K562 (cell line): ENCODE results near the gene MORC1. TPM values are rescaled to one million over a fixed set of nuclear protein-coding genes. Genes with fewer than 3 reads are reported as not detected.

Experiments used
- ATAC-seq: fragments of 200-7000 bp; cut with Tn5 transposase; 3 replicates; pipeline ENCODE4 v1.9.1; 2020; ENCODE audit warnings: moderate library complexity
- BruUV-seq: library from RNA; stranded (reverse); fragments of 400-500 nt; replicated peaks from 2 replicates; lab custom pipeline; 2021; lab: Mats Ljungman, UMichigan
- CTCF ChIA-PET: fragments of 300-600 bp; formaldehyde crosslinking; extraction: SDS; loops from one replicate; lab custom pipeline; 2021; ENCODE audit warnings: low intra/inter-chr PET ratio; lab: Yijun Ruan, JAX
- POLR2A ChIA-PET: fragments of 300-600, 350-650 bp; sonication (Branson Sonifier 250); formaldehyde crosslinking; extraction: SDS; loops from one replicate; lab custom pipeline; 2021; ENCODE audit warnings: antibody characterized with exemption, inconsistent platforms; lab: Yijun Ruan, JAX
- DNase-seq, 4 experiments: peaks; one replicate each; pipeline versions ENCODE4 v3.0.0 to v3.0.0-alpha.2; 2011 to 2018; ENCODE audit warnings: low spot score in 3 of 4, mixed read lengths in 3 of 4; ENCODE audit errors: extremely low read depth in 1 of 4
- FAIRE-seq: peaks from 2 replicates; lab custom pipeline; 2011; peaks lifted over from hg19 to GRCh38; lab: Jason Lieb, UNC
- H2AFZ ChIP-seq: 2 replicates; pipeline ENCODE4 v1.6.0; 2011; ENCODE audit warnings: low read depth, low read length, control low read depth, inconsistent platforms
- H3K27ac ChIP-seq: fragments of 200-600 bp; 3 replicates; pipeline ENCODE4 v1.8.0; 2011; ENCODE audit warnings: low read depth, mild to moderate bottlenecking, control low read depth, inconsistent platforms, low read length, moderate library complexity, mixed read lengths; ENCODE audit errors: extremely low read depth
- H3K27me3 ChIP-seq, 2 experiments: fragments of 300-600 bp in 1 of 2; 2 replicates in 1 of 2; 3 replicates in 1 of 2; pipeline versions ENCODE4 v1.6.0 to v1.8.0; 2011; ENCODE audit warnings: inconsistent platforms in 2 of 2, low read length in 2 of 2, mild to moderate bottlenecking in 1 of 2, mixed read lengths in 1 of 2, moderate library complexity in 1 of 2; ENCODE audit not compliant: control insufficient read depth in 2 of 2, insufficient read depth in 2 of 2
- H3K36me3 ChIP-seq: fragments of 300-600 bp; 3 replicates; pipeline ENCODE4 v1.8.0; 2011; ENCODE audit warnings: mild to moderate bottlenecking, low read length, inconsistent platforms; ENCODE audit not compliant: control insufficient read depth, insufficient read depth
- H3K4me1 ChIP-seq, 2 experiments: fragments of 200-600 bp in 1 of 2; replicated peaks in 1 of 2; 2 replicates in 1 of 2; 3 replicates in 1 of 2; pipeline versions ENCODE4 v1.5.1 to v1.8.0; 2011; ENCODE audit warnings: inconsistent platforms in 2 of 2, low read length in 2 of 2, mild to moderate bottlenecking in 1 of 2, mixed read lengths in 1 of 2, moderate library complexity in 1 of 2; ENCODE audit not compliant: control insufficient read depth in 2 of 2, insufficient read depth in 2 of 2
- H3K4me2 ChIP-seq: 2 replicates; pipeline ENCODE4 v1.6.1; 2011; ENCODE audit warnings: low read length, control low read depth, inconsistent platforms, mixed read lengths; ENCODE audit not compliant: insufficient read depth
- H3K4me3 ChIP-seq: fragments of 200-600 bp; sonication (generic), shearing (Covaris generic); 2 replicates; pipeline ENCODE4 v1.5.1; 2016; ENCODE audit warnings: control low read depth, inconsistent platforms
- H3K79me2 ChIP-seq: fragments of 200-600 bp; 3 replicates; pipeline ENCODE4 v1.8.0; 2011; ENCODE audit warnings: low read length, inconsistent platforms; ENCODE audit not compliant: control insufficient read depth, insufficient read depth
- H3K9ac ChIP-seq, 2 experiments: 2 replicates each; pipeline versions ENCODE4 v1.6.0 to v1.6.1; 2011; ENCODE audit warnings: low read depth in 2 of 2, low read length in 2 of 2, control low read depth in 1 of 2, inconsistent platforms in 1 of 2, mild to moderate bottlenecking in 1 of 2, mixed read lengths in 1 of 2; ENCODE audit not compliant: insufficient read depth in 1 of 2
- H3K9me1 ChIP-seq: one replicate; pipeline ENCODE4 v1.6.0; 2011; ENCODE audit warnings: inconsistent platforms, mild to moderate bottlenecking, low read length, moderate library complexity; ENCODE audit not compliant: control insufficient read depth, insufficient read depth
- H3K9me3 ChIP-seq: replicated peaks from 2 replicates; pipeline ENCODE4 v1.5.1; 2011; ENCODE audit warnings: low read depth, low read length, inconsistent platforms; ENCODE audit not compliant: control insufficient read depth, insufficient read depth
- H4K20me1 ChIP-seq: replicated peaks from 2 replicates; pipeline ENCODE4 v1.6.1; 2011; ENCODE audit warnings: low read length, inconsistent platforms, mixed read lengths; ENCODE audit not compliant: control insufficient read depth, insufficient read depth
- CXXC5 ChIP-seq: fragments of 250-450 bp; sonication (Bioruptor Pico); IDR thresholded peaks from 2 replicates; pipeline ENCODE4 v1.8.0; 2022; ENCODE audit warnings: inconsistent platforms, mild to moderate bottlenecking, moderate library complexity
- KHSRP ChIP-seq: fragments of 450-650 bp; IDR thresholded peaks from 2 replicates; pipeline ENCODE4 v1.6.1; 2017
- TGIF2 ChIP-seq: sonication (generic); formaldehyde crosslinking; IDR thresholded peaks from 2 replicates; pipeline ENCODE4 v1.8.1; 2022; ENCODE audit warnings: mild to moderate bottlenecking, missing genetic modification reagents, moderate library complexity
- WGBS: fragments of 100-300 bp; shearing (Covaris generic); methylation state at CpG from one replicate; pipeline ENCODE4 v1.1.6; 2016; ENCODE audit warnings: low coverage, mixed read lengths; ENCODE audit not compliant: insufficient coverage; ENCODE audit errors: missing lambda C conversion rate; 5-methylcytosine and 5-hydroxymethylcytosine counted together
- in situ Hi-C: fragments of 300-500 bp; cut with MboI; formaldehyde crosslinking; loops from 4 replicates; pipeline ENCODE4 v1.15.0; 2018; ENCODE audit warnings: inconsistent platforms, mixed read lengths
- intact Hi-C: fragments of 100-400 bp; cut with micrococcal nuclease; formaldehyde crosslinking; loops from 2 replicates; pipeline ENCODE4 v1.14.2; 2022
- polyA plus RNA-seq, 8 experiments: library from polyadenylated mRNA; depleted of rRNA in 4 of 8; stranded (reverse) in 5 of 8; unstranded in 3 of 8; fragments of >200 nt; fragmentation: Nextera tagmentation in 2 of 8; fragmentation: Illumina TruSeq in 1 of 8; extraction: Ambion mirVana in 2 of 8; extraction: Trizol in 1 of 8; gene quantifications; 2 replicates each; pipeline versions ENCODE4 v1.2.1 to v1.2.3, GENCODE V29; 2011 to 2014; ENCODE audit warnings: inconsistent platforms in 1 of 8, missing spikeins in 1 of 8
- total RNA-seq, 7 experiments: library from RNA; depleted of rRNA in 6 of 7; stranded (reverse); fragments of >200 nt in 6 of 7; fragmentation: Illumina TruSeq in 2 of 7; extraction: Trizol in 2 of 7; gene quantifications; 2 replicates each; pipeline versions ENCODE4 v1.2.1 to v1.2.3, GENCODE V29; 2011 to 2021; ENCODE audit warnings: low replicate concordance in 1 of 7
- TF ChIP-seq, protein P1 (sequence below): sonication (generic); formaldehyde crosslinking; IDR thresholded peaks from 2 replicates; pipeline ENCODE4 v1.8.0; 2022; ENCODE audit warnings: mild to moderate bottlenecking, missing genetic modification reagents
- TF ChIP-seq, protein P2 (sequence below): sonication (generic); formaldehyde crosslinking; IDR thresholded peaks from 2 replicates; pipeline ENCODE4 v1.8.0; 2022; ENCODE audit warnings: missing genetic modification reagents, mild to moderate bottlenecking, moderate library complexity, borderline replicate concordance

MORC1 gene
- total and polyA plus RNA-seq, 9 of the 15 experiments (the other 6 are each of a cell fraction or from before 2014, with no cell fraction given), result 0.08 to 0.41 (median 0.30) TPM; not detected in 1

DNA sequence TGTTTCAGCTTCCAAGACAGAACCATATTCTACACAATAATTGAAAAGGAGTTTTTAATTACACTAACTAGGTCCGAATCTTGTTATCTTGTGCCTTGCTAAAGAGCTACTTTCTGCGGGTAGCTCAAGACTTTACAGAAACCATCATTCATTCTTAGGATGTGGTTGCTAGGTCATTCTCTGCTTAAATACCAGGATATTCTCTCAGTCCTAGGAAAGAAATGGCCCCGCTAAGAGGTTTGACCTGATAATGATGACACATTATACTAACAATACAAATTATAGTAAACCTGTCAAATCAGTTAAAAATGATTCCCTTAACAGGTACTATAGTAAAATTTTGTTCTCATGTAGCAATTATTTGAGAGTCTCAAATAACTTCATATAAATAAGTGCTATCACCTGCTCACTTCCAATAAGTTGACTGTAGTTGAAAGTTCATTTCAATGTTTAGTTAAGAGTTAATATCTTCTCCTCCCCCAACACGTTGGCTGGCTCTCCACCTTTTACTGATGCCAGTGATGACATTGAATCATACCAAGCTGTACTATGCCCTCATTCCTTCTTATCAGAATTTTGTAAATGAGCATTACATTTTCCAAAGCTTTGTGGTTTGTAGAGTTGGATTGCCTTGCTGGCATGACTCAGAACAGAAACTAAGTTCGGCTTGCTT, 15.0 kb upstream of the MORC1 start:
- no peak overlapping the region for H3K4me3 ChIP-seq
- FAIRE-seq (no peak), DNase-seq (no peak), ATAC-seq (no peak)
- ChIA-PET CTCF (no interaction called here), POLR2A (no interaction called here)
- H3K9me3 ChIP-seq, result no peaks in the 10 kb centered on the region
- H3K36me3 ChIP-seq, result no peaks in the 10 kb centered on the region
- H3K4me1 ChIP-seq, result no peaks in the 10 kb centered on the region
- TF ChIP-seq CXXC5 (CRISPR knock-in tag) (no peak), KHSRP (no peak), TGIF2 (CRISPR knock-in tag) (no peak)
- TF ChIP-seq, protein P1, sequence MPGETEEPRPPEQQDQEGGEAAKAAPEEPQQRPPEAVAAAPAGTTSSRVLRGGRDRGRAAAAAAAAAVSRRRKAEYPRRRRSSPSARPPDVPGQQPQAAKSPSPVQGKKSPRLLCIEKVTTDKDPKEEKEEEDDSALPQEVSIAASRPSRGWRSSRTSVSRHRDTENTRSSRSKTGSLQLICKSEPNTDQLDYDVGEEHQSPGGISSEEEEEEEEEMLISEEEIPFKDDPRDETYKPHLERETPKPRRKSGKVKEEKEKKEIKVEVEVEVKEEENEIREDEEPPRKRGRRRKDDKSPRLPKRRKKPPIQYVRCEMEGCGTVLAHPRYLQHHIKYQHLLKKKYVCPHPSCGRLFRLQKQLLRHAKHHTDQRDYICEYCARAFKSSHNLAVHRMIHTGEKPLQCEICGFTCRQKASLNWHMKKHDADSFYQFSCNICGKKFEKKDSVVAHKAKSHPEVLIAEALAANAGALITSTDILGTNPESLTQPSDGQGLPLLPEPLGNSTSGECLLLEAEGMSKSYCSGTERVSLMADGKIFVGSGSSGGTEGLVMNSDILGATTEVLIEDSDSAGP (CRISPR knock-in tag), result no peak
- TF ChIP-seq, protein P2, sequence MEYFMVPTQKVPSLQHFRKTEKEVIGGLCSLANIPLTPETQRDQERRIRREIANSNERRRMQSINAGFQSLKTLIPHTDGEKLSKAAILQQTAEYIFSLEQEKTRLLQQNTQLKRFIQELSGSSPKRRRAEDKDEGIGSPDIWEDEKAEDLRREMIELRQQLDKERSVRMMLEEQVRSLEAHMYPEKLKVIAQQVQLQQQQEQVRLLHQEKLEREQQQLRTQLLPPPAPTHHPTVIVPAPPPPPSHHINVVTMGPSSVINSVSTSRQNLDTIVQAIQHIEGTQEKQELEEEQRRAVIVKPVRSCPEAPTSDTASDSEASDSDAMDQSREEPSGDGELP (CRISPR knock-in tag), result no peak
- 0% methylated on average over 5 of the region's 5 CpGs for WGBS
- H3K27me3 ChIP-seq, result no peaks in the 10 kb centered on the region
- H3K79me2 ChIP-seq, result no peaks in the 10 kb centered on the region
- no TSS peak for BruUV-seq
- no peak overlapping the region for H2AFZ ChIP-seq
- H3K9ac ChIP-seq, result no peak overlapping the region
- in situ Hi-C loops, result no loop called here
- no peaks in the 10 kb centered on the region for H4K20me1 ChIP-seq
- intact Hi-C loops, result no loop called here
- H3K27ac ChIP-seq, result no peak overlapping the region
- H3K9me1 ChIP-seq, result no peaks in the 10 kb centered on the region
- H3K4me2 ChIP-seq, result no peak overlapping the region
